Stimulated activated CD8-positive, alpha-beta memory T cell treated with anti-CD3 and anti-CD28 coated beads, Interleukin-2, amount 100 ng/mL, for 48 hours (primary cell): ENCODE data around the gene SUPT7L.
"Not testable (repeated sequence)": the region's sequence is repeated elsewhere in the genome, so short reads cannot be mapped to it uniquely, and the experiment has no call there.

Experiments used
- DNase-seq, 2 donors: peaks; one replicate each; pipeline ENCODE4 v3.0.0-alpha.2; 2020; ENCODE audit warnings: low read depth in 2 of 2

The SUPT7L gene

GRCh38 chr2:27638037-27638637, 25.3 kb downstream of the SUPT7L start:
- DNase-seq: no peak

- DNase-seq: no peak
These were observed 26.6 kb downstream of the SUPT7L start for GRCh38 chr2:27636766-27637165.

DNA sequence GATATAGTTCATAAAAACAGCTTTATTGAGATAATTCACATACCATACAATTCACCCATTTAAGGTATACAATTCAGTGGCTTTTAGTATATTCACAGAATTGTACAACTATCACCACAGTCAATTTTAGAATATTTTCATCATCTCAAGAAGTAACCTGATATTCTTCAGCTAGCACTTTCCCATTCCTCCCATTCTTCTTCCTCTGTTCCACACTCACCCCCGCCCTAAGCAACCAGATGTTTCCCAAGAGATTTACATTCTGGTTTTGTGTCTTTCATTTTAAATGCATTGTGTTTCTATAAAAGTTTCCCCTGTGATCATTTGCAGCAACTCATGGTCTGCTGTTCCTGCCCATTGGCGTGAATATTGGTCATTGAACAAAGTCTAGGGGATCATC, 29.1 kb downstream of the SUPT7L start:
- DNase-seq: no peak

DNA sequence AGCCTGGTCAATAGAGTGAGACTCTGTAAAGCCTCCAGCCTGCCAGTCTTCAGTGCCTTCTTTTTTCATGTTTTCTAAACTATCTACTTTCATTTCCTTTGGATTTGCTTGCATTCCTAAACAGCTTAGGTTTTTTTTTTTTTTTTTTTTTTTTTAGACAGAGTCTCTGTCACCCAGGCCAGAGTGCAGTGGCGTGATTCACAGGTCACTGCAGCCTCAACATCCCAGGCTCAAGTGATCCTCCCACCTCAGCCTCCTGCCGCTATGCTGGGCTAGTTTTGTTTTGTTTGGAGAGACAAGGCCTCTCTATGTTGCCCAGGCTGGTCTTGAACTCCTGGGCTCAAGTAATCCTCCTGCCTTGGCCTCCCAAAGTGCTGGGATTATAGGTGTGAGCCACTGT, 33.2 kb downstream of the SUPT7L start:
- not testable (repeated sequence) for DNase-seq

- peak; percentile 90 to 96 for DNase-seq
These were observed 34.4 kb downstream of the SUPT7L start, which contains the start of the genes CCDC121 and GPN1 for GRCh38 chr2:27628767-27629709. Gene CCDC121, minus strand, starts transcription at chr2:27629012. Its CDS starts 1,213 bp downstream, at chr2:27627799. Gene GPN1, plus strand, starts transcription at chr2:27629050. Its CDS starts 9 bp downstream, at chr2:27629059.

DNA sequence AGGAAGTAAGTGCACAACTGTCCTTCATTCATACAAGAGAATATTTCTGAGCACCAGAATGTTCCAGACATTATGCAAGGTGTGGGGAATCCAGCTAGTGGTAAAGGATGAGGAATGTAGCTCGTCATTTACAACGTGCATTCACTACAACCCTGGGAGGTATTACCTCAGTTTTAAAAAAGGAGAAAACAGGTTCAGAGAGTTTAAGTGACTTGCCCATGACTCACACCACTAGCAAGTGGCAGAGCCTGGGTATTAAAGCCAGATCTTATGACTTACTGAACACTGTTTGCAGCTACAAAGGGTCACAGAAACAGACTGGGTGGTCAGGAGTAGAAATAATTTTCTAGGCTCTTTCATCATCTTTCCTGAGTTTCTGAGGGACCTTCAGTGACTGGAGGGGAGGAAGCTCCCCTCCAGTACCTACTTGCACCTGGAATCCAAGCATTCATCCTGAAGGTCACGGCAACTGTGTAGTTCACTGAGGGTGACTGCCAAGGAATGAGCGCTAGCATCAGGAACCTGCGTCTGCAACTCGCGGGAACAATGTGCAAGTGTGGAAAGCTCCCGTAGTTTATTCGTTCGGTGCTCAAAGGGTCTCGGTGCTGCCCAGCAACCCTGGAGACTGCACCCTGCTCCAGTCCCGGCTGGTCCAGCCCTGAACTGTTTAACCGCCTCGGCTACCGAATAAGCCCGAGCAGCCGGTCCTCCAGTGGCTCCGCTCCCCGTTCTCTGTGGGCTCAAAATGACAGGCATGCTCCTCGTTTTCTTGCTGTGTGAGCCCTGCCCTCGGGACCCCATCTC, 35.2 kb downstream of the SUPT7L start:
- no peak for DNase-seq

DNA sequence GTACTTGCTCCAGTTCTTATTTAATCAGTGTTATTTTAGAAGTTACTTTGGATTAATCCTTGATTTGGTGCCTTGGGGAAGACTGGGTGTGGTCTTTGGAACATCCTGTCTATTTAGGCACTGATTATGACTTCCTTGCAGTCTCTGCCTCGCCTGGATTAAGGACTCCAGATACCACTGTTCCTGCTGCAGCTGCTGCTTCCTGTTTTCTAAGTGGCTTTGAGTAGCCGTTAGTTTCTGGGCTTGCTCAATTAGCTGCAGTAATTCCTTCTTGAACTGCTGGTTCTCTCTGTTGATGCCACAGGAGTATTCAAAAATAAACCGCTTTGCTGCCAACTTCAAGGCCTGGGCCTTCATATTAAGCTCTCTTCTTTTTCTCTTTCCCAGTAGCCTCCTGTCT, 36.5 kb downstream of the SUPT7L start:
- DNase-seq: not testable (repeated sequence)

GRCh38 chr2:27626323-27626722, 37.1 kb downstream of the SUPT7L start:
- not testable (repeated sequence) for DNase-seq

GRCh38 chr2:27624943-27625342, 38.5 kb downstream of the SUPT7L start:
- DNase-seq: no peak

DNA sequence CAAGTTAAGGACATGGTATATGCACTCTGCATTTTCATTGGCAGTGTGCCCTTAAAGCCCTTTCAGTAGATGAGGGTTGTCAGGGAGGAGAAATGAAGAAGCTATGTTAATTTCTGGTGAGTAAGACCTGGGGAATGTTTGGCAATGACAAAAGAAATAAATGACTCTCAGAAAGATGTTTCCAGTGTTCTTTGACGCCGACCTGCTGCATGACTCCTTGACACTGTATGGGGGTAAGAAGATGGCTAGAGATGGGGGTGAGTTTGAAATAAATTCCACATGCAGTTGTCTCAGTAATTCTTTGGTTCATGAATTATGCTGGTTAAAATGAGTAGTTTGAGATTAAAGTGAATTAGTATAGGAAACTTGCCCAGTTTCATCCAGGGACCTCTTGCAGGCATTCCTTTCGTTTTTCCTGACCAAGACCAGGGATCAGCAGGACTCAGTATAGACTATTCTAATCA, 40.5 kb downstream of the SUPT7L start:
- DNase-seq: no peak

GRCh38 chr2:27621524-27621923, 41.9 kb downstream of the SUPT7L start:
- no peak for DNase-seq

DNA sequence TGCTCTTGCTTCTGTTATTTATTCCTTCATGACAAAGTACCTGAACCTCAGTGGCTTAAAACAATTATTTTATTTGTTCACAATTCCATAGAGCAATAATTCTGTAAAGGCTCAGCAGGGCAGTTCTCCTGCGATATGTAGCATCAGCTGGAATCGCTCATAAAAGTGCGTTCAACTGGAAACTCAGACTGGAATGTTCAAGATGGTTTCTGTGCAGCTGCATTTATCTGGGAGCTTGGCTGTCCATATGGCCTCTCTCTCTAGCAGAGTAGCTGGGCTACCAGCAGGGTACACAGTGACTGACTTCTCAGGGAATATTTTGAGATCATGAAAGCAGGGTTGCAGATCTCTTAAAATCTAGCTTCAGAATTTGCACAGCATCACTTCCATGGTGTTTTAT, 48.1 kb downstream of the SUPT7L start:
- no peak for DNase-seq

DNA sequence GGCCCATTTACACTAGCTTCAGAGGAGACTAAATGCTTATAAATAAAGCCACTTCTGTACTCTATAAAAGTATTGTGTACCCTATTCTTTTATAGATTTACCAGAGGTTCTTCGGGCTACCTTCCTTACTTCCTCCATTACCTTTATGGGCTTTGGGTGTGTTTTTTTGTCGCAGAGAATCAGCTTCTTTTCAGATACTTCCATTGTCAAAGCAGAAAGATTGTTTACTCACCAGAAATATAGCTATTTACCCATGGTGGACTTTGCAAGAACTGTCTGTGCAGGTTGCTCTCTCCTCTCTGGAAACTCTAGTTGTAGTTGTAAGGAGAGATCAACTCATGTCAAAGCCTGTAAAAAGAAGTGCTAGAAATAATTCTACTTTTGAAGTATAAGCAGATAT, 49.4 kb downstream of the SUPT7L start:
- DNase-seq: no peak

DNA sequence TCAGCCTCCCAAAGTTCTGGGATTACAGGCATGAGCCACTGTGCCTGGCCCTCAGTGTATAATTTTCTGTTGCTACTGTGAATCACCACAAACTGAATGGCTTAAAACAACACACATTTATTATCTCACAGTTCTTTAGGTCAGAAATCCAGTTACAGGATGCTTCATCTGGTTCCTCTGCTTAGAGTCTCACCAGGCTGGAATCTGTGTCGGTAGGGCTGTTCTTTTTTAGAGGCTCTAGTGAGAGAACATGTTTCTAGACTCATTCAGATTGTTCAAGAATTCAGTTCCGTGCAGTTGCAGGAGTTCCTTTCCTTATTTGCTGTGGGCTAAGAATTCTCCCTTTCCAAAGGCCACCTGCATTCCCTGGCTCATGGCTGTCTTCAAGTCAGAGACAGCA, 56.8 kb downstream of the SUPT7L start:
- DNase-seq: no peak
